Measurements from ENCODE around the gene SARM1. TPM values are rescaled to one million over a fixed set of nuclear protein-coding genes. Genes with fewer than 3 reads are reported as not detected.

Gene SARM1
- total RNA-seq, 1 donor from 2014 or later: 0.53 TPM

DNA sequence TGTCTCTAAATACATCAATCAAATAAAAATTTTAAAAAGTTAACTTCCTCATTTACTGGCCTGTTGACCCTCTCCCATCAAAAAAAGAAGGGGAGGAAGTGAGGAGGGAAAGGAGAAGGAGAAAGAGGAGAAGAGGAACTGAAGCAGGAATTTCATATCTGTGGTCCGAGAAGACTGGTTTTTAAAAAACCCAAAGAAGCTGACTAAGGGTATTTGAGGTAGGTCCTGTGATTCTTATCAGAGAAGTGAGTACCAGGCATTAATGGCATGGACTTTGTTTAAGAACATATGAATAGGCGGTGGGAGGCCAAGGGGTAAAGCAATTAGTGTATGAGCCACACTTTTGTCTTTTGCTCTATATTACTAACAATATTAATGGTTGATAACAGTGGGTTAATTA, 32.5 kb downstream of the SARM1 start:
- Histone ChIP-seq H3K36me3 (ENCODE audit: control insufficient read depth, insufficient read depth, low read length) (peaks cover 4% of the 10 kb centered on the region), H3K27me3 (ENCODE audit: control insufficient read depth, insufficient read depth, low read length) (no peaks in the 10 kb centered on the region), H3K4me3 (ENCODE audit: low read depth, low read length) (no peak overlapping the region)
- DNase-seq (ENCODE audit: low read depth) (no peak), FAIRE-seq (no peak)
- TF ChIP-seq, protein P1, sequence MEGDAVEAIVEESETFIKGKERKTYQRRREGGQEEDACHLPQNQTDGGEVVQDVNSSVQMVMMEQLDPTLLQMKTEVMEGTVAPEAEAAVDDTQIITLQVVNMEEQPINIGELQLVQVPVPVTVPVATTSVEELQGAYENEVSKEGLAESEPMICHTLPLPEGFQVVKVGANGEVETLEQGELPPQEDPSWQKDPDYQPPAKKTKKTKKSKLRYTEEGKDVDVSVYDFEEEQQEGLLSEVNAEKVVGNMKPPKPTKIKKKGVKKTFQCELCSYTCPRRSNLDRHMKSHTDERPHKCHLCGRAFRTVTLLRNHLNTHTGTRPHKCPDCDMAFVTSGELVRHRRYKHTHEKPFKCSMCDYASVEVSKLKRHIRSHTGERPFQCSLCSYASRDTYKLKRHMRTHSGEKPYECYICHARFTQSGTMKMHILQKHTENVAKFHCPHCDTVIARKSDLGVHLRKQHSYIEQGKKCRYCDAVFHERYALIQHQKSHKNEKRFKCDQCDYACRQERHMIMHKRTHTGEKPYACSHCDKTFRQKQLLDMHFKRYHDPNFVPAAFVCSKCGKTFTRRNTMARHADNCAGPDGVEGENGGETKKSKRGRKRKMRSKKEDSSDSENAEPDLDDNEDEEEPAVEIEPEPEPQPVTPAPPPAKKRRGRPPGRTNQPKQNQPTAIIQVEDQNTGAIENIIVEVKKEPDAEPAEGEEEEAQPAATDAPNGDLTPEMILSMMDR (IDR thresholded peaks at IDR 0.05; ENCODE audit: insufficient read depth, low read length, severe bottlenecking): no peak

DNA sequence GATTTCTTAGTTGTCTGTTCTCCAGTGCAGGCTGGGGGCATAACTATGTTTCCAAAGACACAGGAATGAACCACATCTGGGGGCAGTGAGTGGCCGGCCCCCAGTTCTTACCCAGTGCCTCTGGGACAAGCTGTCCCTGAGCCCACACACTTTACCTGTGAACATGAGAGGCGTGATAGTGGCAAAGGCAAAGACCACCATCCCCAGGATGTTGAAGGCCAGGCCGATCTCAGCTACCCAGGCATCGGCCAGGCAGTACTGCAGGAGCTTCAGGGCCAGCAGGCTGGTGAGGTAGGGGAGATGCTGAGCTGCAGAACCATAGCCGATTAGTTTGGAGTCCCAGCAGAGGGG, 32.9 kb downstream of the SARM1 start:
- H3K27me3 ChIP-seq (ENCODE audit: control insufficient read depth, insufficient read depth, low read length): no peaks in the 10 kb centered on the region
- DNase-seq (ENCODE audit: low read depth) (no peak), FAIRE-seq (no peak)
- H3K36me3 ChIP-seq (ENCODE audit: control insufficient read depth, insufficient read depth, low read length): peaks cover 3% of the 10 kb centered on the region
- no peak overlapping the region for H3K4me3 ChIP-seq (ENCODE audit: low read depth, low read length)
- TF ChIP-seq, protein P1 (IDR thresholded peaks at IDR 0.05; ENCODE audit: insufficient read depth, low read length, severe bottlenecking): no peak

DNA sequence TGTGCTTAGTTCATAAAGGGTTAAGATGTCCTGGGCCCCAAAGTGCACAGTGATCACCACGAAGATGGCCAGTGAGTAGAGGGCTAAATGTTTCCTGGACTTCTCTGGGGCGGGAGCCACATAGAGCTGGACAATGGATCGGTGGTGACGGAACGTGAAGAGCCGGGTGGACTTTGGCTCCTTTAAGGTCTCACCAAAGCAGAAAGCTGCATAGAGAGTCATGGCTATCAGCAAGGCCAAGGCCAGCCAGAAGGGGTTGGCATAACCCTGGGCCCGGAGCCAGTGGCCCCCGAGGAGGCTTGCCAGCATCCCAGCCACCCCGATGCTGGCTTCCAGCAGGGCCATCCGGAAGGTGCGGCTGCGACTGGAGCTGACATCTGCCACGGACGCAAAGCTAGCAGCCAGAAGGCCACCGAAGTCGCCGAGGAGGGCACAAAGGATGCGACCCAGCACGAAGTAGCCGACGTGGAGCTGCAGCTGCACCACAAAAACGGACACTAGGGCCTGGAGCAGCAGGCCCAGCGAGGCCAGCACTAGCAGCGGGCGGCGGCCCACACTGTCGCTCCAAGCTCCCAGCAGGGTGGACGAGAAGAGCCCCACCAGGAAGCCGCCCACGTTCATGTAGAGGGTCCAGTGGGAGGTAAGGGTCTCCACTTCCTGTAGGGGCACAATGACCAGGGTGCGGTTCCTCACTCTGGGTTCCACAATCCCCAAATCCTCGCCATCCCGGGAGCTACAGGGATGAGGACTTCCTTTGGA, 33.5 kb downstream of the SARM1 start:
- Histone ChIP-seq H3K27me3 (ENCODE audit: control insufficient read depth, insufficient read depth, low read length) (no peaks in the 10 kb centered on the region), H3K36me3 (ENCODE audit: control insufficient read depth, insufficient read depth, low read length) (peaks cover 3% of the 10 kb centered on the region), H3K4me3 (ENCODE audit: low read depth, low read length) (peak overlapping the region; percentile 55)
- TF ChIP-seq, protein P1 (IDR thresholded peaks at IDR 0.05; ENCODE audit: insufficient read depth, low read length, severe bottlenecking): no peak
- FAIRE-seq: no peak
- no peak for DNase-seq (ENCODE audit: low read depth)

DNA sequence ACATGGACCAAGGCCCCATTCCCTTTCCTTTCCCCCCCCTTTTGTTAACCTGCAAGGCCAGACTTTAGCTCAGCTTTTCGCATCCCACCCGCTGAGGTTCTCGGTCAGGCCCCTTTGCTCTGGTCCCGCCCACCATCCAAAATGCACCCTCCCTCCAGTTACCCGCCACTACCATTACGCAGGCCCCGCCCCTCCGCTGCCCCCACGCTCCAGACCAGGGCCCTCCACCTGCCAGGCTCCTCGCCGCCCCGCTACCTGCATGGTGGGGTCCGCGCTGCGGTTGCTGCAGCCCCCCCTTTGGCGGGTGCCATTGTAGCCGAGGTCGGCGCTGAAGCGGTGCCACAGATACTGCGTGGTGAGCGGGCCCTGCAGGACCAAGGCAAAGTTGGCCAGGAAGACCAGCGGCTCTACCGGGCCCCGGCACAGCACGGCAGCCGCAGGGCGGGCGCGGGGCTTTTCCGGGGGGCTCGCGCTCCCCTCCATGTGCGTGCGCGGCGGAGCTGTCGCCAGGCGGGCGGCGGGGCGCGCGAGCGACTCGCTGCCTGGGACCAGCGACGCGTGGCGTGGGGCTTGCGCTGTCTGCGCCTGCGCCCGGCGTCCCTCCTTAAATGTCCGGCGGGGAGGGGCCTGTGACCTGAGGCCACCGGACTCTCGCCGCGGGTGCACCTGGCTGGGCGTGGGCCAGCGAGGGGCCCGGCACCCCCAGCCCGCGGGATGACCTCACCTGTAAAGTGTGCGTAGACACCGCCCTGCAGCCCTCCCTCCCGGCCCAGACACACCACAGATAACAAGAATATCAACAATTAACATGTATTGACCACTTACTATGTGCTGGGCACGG, 34.4 kb downstream of the SARM1 start, which contains the start of gene SLC46A1:
TSS of gene SLC46A1 (minus strand) at position 581 of the 841 bp plus-strand sequence. CDS start at position 483, 98 bp downstream.
- DNase-seq (ENCODE audit: low read depth) (no peak), FAIRE-seq (no peak)
- Histone ChIP-seq H3K4me3 (ENCODE audit: low read depth, low read length) (peak within 1 kb of the TSS; percentile 55), H3K27me3 (ENCODE audit: control insufficient read depth, insufficient read depth, low read length) (no peaks in the 10 kb centered on the region), H3K36me3 (ENCODE audit: control insufficient read depth, insufficient read depth, low read length) (peaks cover 2% of the 10 kb centered on the region)
- TF ChIP-seq, protein P1 (IDR thresholded peaks at IDR 0.05; ENCODE audit: insufficient read depth, low read length, severe bottlenecking): no peak

DNA sequence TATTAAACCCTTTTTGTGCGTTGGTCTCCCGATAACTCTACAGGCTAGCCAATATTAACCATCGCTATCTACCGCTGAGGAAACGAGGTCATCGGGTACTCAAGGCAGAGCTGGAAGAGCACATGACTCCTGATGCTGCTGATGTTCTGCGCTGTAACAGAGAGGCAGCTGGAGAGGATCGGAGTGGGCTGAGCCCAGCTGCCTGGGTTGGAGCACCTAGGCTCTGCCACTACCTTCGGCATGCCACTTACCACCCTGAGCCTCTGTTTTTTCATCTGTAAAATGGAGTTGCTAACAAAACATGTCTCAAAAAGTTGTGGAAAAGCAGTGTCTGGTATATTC, 35.0 kb downstream of the SARM1 start:
- peak overlapping the region; percentile 55 for H3K4me3 ChIP-seq (ENCODE audit: low read depth, low read length)
- TF ChIP-seq, protein P1 (IDR thresholded peaks at IDR 0.05; ENCODE audit: insufficient read depth, low read length, severe bottlenecking): no peak
- no peak for FAIRE-seq
- H3K36me3 ChIP-seq (ENCODE audit: control insufficient read depth, insufficient read depth, low read length): peaks cover 2% of the 10 kb centered on the region
- peak; percentile 40 for DNase-seq (ENCODE audit: low read depth)
- no peaks in the 10 kb centered on the region for H3K27me3 ChIP-seq (ENCODE audit: control insufficient read depth, insufficient read depth, low read length)
